Colonic mucosa (tissue), 4 donors: ENCODE data around the gene DPP3. TPM values are rescaled to one million over a fixed set of nuclear protein-coding genes. Genes with fewer than 3 reads are reported as not detected.
"Not testable (repeated sequence)": the region's sequence is repeated elsewhere in the genome, so short reads cannot be mapped to it uniquely, and the experiment has no call there.

Experiments
- DNase-seq: peaks from one replicate; pipeline ENCODE4 v3.0.0-alpha.2; 2020
- H3K27ac ChIP-seq: fragments of 200-600 bp; one replicate; pipeline ENCODE4 v1.8.0; 2021
- H3K27me3 ChIP-seq: fragments of 200-600 bp; one replicate; pipeline ENCODE4 v1.8.0; 2021
- H3K36me3 ChIP-seq: fragments of 200-600 bp; one replicate; pipeline ENCODE4 v1.8.0; 2021
- H3K4me1 ChIP-seq: fragments of 200-600 bp; one replicate; pipeline ENCODE4 v1.8.0; 2021; ENCODE audit warnings: mild to moderate bottlenecking
- H3K4me3 ChIP-seq: fragments of 200-600 bp; one replicate; pipeline ENCODE4 v1.8.0; 2021
- H3K9ac ChIP-seq, 2 donors: one replicate each; pipeline ENCODE4 v1.7.0; 2013; ENCODE audit warnings: control low read depth in 2 of 2, low read depth in 2 of 2, low read length in 2 of 2
- H3K9me3 ChIP-seq: fragments of 200-600 bp; one replicate; pipeline ENCODE4 v1.8.0; 2021
- CTCF ChIP-seq: fragments of 200-600 bp; IDR thresholded peaks from one replicate; pipeline ENCODE4 v1.8.0; 2022; ENCODE audit warnings: antibody characterized with exemption, mild to moderate bottlenecking
- intact Hi-C: fragments of 100-400 bp; cut with DNase I; formaldehyde crosslinking; loops from one replicate; pipeline ENCODE4 v1.14.1; 2022
- total RNA-seq, 2 donors: library from RNA; stranded (reverse); fragmentation: NEBNext Ultra II Directional in 1 of 2; extraction: Animal tissue kit (Norgen Biotek cat#: 25700) in 1 of 2; gene quantifications; one replicate each; pipeline ENCODE4 v1.2.1, GENCODE V29; 2021
- donor health status: healthy.
- donor health status: DM: no; HTN: no; CAD: no.
- donor health status: DM: no; HTN: no; CAD: no.

Gene DPP3
- total RNA-seq, 2 donors from 2014 or later = 70.3 to 124 TPM

GRCh38 chr11:66530927-66531709, 50.9 kb downstream of the DPP3 start:
- intact Hi-C loops = no loop called here
- Histone ChIP-seq H3K27me3 (no peaks in the 10 kb centered on the region), H3K4me1 (no peaks in the 10 kb centered on the region), H3K4me3 (no peak overlapping the region), H3K9ac (no peak overlapping the region), H3K27ac (no peak overlapping the region), H3K9me3 (no peaks in the 10 kb centered on the region), H3K36me3 (no peaks in the 10 kb centered on the region)
- no peak for TF ChIP-seq CTCF
- no peak for DNase-seq

- Histone ChIP-seq H3K9me3 (no peaks in the 10 kb centered on the region), H3K27me3 (no peaks in the 10 kb centered on the region), H3K4me3 (no peak overlapping the region), H3K36me3 (no peaks in the 10 kb centered on the region), H3K4me1 (no peaks in the 10 kb centered on the region), H3K9ac (no peak overlapping the region), H3K27ac (no peak overlapping the region)
- no peak for TF ChIP-seq CTCF
- intact Hi-C loops = no loop called here
- DNase-seq = no peak
Measured at GRCh38 chr11:66531841-66532240, 51.6 kb downstream of the DPP3 start.

- H3K36me3 ChIP-seq = no peaks in the 10 kb centered on the region
- H3K9me3 ChIP-seq = no peaks in the 10 kb centered on the region
- H3K4me3 ChIP-seq = no peak overlapping the region
- intact Hi-C loops = no loop called here
- H3K27me3 ChIP-seq = no peaks in the 10 kb centered on the region
- no peaks in the 10 kb centered on the region for H3K4me1 ChIP-seq
- H3K9ac ChIP-seq = no peak overlapping the region
- DNase-seq = no peak
- H3K27ac ChIP-seq = no peak overlapping the region
- TF ChIP-seq CTCF = no peak
Measured at GRCh38 chr11:66532784-66533183, 52.5 kb downstream of the DPP3 start.

- Histone ChIP-seq H3K9ac (no peak overlapping the region), H3K36me3 (no peaks in the 10 kb centered on the region), H3K4me1 (peaks cover 2% of the 10 kb centered on the region), H3K9me3 (no peaks in the 10 kb centered on the region), H3K4me3 (no peak overlapping the region), H3K27me3 (no peaks in the 10 kb centered on the region), H3K27ac (no peak overlapping the region)
- TF ChIP-seq CTCF = no peak
- no peak for DNase-seq
- intact Hi-C loops = no loop called here
Measured at GRCh38 chr11:66539170-66539869, 59.1 kb downstream of the DPP3 start.

GRCh38 chr11:66539870-66540213, 59.6 kb downstream of the DPP3 start:
- no peak for TF ChIP-seq CTCF
- H3K36me3 ChIP-seq = no peaks in the 10 kb centered on the region
- intact Hi-C loops = no loop called here
- no peak overlapping the region for H3K4me3 ChIP-seq
- DNase-seq = no peak
- no peak overlapping the region for H3K9ac ChIP-seq
- no peak overlapping the region for H3K27ac ChIP-seq
- H3K9me3 ChIP-seq = no peaks in the 10 kb centered on the region
- peaks cover 7% of the 10 kb centered on the region for H3K4me1 ChIP-seq
- H3K27me3 ChIP-seq = no peaks in the 10 kb centered on the region

GRCh38 chr11:66540598-66540997, 60.4 kb downstream of the DPP3 start:
- H3K36me3 ChIP-seq, H3K9me3 ChIP-seq, H3K9ac ChIP-seq, H3K4me3 ChIP-seq, DNase-seq, H3K27ac ChIP-seq, H3K27me3 ChIP-seq, H3K4me1 ChIP-seq, intact Hi-C loops: not testable (repeated sequence)
